ENCODE measurements around the gene XKR7. TPM values are rescaled to one million over a fixed set of nuclear protein-coding genes. Genes with fewer than 3 reads are reported as not detected.

The XKR7 gene
- total RNA-seq, 4 donors from 2014 or later: not detected

DNA sequence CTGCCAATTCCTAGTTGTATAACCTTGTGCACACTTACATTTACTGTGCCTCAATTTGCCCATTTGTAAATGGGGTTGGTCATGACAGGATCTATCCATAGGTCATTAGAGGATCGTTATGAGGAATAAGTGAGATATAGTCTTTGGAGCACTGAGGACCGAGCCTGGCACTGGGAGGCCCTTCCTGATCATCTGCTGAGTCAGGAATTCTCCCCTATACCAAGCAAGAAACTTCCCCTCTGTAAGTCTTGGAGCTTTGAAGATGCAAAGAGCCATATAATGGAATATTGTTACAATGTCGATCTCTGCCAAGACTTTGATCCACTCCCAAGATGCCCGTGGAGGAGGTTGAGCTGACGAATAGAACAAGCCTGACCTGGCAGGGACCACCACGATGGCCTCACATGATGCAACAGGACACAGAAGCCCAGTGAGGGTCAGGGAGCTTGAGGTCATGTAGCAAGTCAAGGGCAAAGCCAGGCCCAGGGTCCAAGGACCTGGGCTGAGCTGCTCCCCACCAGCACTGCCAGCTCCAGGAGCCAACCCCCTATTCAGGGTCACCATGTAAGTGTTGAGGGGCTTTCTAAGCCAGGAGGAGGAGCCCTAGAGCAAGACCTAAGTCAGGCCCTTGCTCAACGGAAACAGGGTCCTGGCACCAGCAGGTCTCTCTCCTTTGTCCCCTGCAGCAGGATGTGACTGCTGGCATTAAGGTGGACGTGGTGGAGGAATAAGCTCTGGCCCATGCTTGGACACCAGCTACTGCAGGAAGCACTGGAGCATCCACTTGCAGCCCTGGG is 32.8 kb upstream of the XKR7 start:
- no peaks in the 10 kb centered on the region for H3K9me3 ChIP-seq
- 72 to 83% methylated on average over 4 to 6 of the region's 8 CpGs for WGBS, 2 donors
- no peak for DNase-seq
- H3K4me1 ChIP-seq: peaks cover 0 to 12% (median 3%) of the 10 kb centered on the region in 3 donors
- TF ChIP-seq POLR2A (IDR thresholded peaks at IDR 0.05): no peak
- TF ChIP-seq, protein P1, sequence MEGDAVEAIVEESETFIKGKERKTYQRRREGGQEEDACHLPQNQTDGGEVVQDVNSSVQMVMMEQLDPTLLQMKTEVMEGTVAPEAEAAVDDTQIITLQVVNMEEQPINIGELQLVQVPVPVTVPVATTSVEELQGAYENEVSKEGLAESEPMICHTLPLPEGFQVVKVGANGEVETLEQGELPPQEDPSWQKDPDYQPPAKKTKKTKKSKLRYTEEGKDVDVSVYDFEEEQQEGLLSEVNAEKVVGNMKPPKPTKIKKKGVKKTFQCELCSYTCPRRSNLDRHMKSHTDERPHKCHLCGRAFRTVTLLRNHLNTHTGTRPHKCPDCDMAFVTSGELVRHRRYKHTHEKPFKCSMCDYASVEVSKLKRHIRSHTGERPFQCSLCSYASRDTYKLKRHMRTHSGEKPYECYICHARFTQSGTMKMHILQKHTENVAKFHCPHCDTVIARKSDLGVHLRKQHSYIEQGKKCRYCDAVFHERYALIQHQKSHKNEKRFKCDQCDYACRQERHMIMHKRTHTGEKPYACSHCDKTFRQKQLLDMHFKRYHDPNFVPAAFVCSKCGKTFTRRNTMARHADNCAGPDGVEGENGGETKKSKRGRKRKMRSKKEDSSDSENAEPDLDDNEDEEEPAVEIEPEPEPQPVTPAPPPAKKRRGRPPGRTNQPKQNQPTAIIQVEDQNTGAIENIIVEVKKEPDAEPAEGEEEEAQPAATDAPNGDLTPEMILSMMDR (IDR thresholded peaks at IDR 0.05): no peak
- no peaks in the 10 kb centered on the region for H3K27me3 ChIP-seq
- H3K27ac ChIP-seq: no peak overlapping the region
- intact Hi-C loops (cut with DNase I): no loop called here
- H3K4me3 ChIP-seq: no peak overlapping the region
- no peaks in the 10 kb centered on the region for H3K36me3 ChIP-seq

DNA sequence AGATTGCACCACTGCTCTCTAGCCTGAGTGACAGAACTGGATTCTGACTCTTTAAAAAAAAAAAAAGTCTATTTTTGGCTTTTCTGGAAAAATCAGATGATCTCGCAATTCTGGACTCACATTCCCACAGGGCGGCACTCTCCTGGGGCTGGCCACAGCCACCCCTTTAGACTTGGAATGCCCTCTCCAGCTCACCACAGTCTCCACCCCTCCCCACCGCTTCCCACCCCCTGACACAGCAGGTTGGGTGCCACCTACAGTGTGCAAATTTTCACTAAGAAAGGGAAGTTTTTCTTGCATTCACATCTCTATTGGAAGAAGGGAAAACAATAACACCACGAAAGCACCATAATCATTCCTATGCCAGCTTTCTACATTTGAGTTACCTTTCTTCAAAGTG is 31.5 kb upstream of the XKR7 start:
- intact Hi-C loops (cut with DNase I): no loop called here
- Histone ChIP-seq H3K4me1 (peaks cover 0 to 12% (median 3%) of the 10 kb centered on the region in 3 donors), H3K4me3 (no peak overlapping the region), H3K9me3 (no peaks in the 10 kb centered on the region), H3K27ac (no peak overlapping the region), H3K36me3 (no peaks in the 10 kb centered on the region), H3K27me3 (no peaks in the 10 kb centered on the region)
- no peak for TF ChIP-seq POLR2A (IDR thresholded peaks at IDR 0.05)
- TF ChIP-seq, protein P1 (IDR thresholded peaks at IDR 0.05): no peak
- no peak for DNase-seq
- 78 to 81% methylated on average over 4 of the region's 4 CpGs for WGBS, 2 donors

DNA sequence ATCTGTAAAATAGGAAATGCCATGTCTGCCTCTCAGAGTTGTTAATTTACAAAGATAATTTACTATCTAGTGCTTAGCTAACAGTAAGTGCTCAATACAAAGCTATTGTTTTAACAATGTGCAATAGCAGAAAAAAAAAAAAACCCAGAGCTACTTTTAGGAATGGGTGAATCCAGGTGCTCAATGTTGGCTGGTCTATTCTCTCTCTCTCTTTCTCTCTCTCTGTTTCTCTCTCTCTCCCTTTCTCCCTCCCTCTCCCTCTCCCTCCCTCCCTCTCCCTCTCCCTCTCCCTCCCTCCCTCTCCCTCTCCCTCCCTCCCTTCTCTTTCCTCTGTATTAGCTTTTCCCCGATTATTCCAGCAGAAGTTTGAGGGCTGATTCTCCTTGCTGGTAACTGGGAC is 30.1 kb upstream of the XKR7 start:
- 27% methylated on average over 1 of the region's 1 CpG; no CpG with 5 or more reads in 1 of the 2 donors for WGBS, 2 donors
- no peak overlapping the region for H3K27ac ChIP-seq

DNA sequence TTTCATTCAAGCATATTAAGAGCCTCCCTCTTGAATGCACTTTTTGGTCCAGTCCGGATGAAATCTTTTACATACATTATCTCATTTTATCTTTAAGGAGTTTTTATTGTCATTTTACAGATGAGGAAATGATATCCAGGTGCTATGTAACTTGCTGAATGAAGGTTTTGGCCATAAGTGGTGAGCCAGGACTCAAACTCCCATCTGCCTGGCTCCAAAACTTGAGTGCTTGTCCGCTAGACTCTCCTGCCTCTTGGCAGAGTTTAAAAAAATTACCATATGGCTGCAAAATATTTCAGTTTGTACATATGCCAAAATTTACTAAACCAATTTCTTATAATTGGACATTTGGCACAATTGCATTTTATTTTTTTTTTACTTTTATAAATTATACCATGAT is 28.3 kb upstream of the XKR7 start:
- Histone ChIP-seq H3K27ac (no peak overlapping the region), H3K36me3 (peaks cover 0 to 26% (median 8%) of the 10 kb centered on the region in 3 donors), H3K4me3 (no peak overlapping the region), H3K27me3 (no peaks in the 10 kb centered on the region), H3K9me3 (no peaks in the 10 kb centered on the region), H3K4me1 (peaks cover 0 to 12% (median 0%) of the 10 kb centered on the region in 3 donors)
- no peak for DNase-seq
- 84 to 87% methylated on average over 2 of the region's 2 CpGs for WGBS, 2 donors
- intact Hi-C loops (cut with DNase I): loop anchor here (10.0 kb wide), 1 partner anchor 155 kb away; no protein-coding TSS in a partner anchor
- TF ChIP-seq, protein P1 (IDR thresholded peaks at IDR 0.05): no peak

More for the DNA sequence above, 30.1 kb upstream of the XKR7 start:
- no peak overlapping the region for H3K4me3 ChIP-seq
- DNase-seq: no peak
- peaks cover 0 to 7% (median 7%) of the 10 kb centered on the region in 3 donors for H3K36me3 ChIP-seq
- no peaks in the 10 kb centered on the region for H3K27me3 ChIP-seq
- intact Hi-C loops (cut with DNase I): no loop called here
- H3K4me1 ChIP-seq: peaks cover 0 to 12% (median 3%) of the 10 kb centered on the region in 3 donors
- no peaks in the 10 kb centered on the region for H3K9me3 ChIP-seq
- TF ChIP-seq, protein P1 (IDR thresholded peaks at IDR 0.05): no peak
- no peak for TF ChIP-seq POLR2A (IDR thresholded peaks at IDR 0.05)

DNA sequence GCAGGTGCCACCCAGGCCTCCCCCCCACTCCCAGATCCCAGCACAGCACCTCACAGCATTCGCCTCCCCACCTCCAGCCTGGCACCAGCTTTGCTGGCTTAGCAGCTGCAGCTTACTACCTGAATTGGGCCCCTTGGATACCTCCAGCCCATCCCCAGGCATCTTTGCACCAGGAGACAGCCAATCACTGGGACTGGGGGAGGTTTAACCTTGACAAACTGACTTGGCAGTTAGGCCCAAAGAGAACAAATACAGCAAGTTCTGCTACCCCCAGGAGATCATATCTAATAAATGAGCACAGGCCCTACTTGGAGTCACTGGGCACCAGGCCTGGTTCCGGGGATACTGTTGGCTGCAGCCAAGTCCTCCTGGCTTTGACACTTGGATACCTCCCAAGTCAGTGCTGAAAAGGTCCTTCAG is 24.9 kb upstream of the XKR7 start:
- no peaks in the 10 kb centered on the region for H3K27me3 ChIP-seq
- no peak for TF ChIP-seq POLR2A (IDR thresholded peaks at IDR 0.05)
- TF ChIP-seq, protein P1 (IDR thresholded peaks at IDR 0.05): no peak
- H3K27ac ChIP-seq: no peak overlapping the region
- peaks cover 20 to 60% (median 36%) of the 10 kb centered on the region in 3 donors for H3K36me3 ChIP-seq
- H3K9me3 ChIP-seq: peaks cover 0 to 2% (median 0%) of the 10 kb centered on the region in 3 donors
- no peak overlapping the region for H3K4me3 ChIP-seq
- WGBS, 2 donors: 17 to 88% methylated on average over 1 of the region's 2 CpGs
- DNase-seq: no peak
- intact Hi-C loops (cut with DNase I): loop anchor here (10.0 kb wide), 1 partner anchor 152 kb away; no protein-coding TSS in a partner anchor
- H3K4me1 ChIP-seq: peaks cover 0 to 16% (median 0%) of the 10 kb centered on the region in 3 donors

All from esophagus squamous epithelium (tissue), 5 donors.